ENCODE measurements around the gene GCNT4. TPM values are rescaled to one million over a fixed set of nuclear protein-coding genes. Genes with fewer than 3 reads are reported as not detected.

The GCNT4 gene
- polyA plus RNA-seq, 6 donors from 2014 or later = not detected

- peaks cover 0 to 4% of the 10 kb centered on the region in 2 donors for H3K36me3 Mint-ChIP-seq
- H3K27ac Mint-ChIP-seq = peak overlapping the region in 1 of 6 donors; percentile 16
- ATAC-seq (ENCODE audit: low read depth in 2 of 2) (no peak), DNase-seq (no peak)
- H3K4me3 Mint-ChIP-seq = no peak overlapping the region
- peaks cover 0 to 3% (median 0%) of the 10 kb centered on the region in 7 donors for H3K9me3 Mint-ChIP-seq
- H3K4me1 Mint-ChIP-seq = peaks cover 0 to 6% (median 0%) of the 10 kb centered on the region in 3 donors
- peaks cover 42 to 48% (median 44%) of the 10 kb centered on the region in 3 donors for H3K27me3 Mint-ChIP-seq
Measured at GRCh38 chr5:75046366-75047142, 5.8 kb downstream of the GCNT4 start.

- H3K27me3 Mint-ChIP-seq = peaks cover 31 to 41% (median 38%) of the 10 kb centered on the region in 3 donors
- DNase-seq (no peak), ATAC-seq (ENCODE audit: low read depth in 2 of 2) (no peak)
- H3K4me1 Mint-ChIP-seq = no peaks in the 10 kb centered on the region
- peaks cover 0 to 3% (median 0%) of the 10 kb centered on the region in 7 donors for H3K9me3 Mint-ChIP-seq
- H3K27ac Mint-ChIP-seq = no peak overlapping the region
- no peak overlapping the region for H3K4me3 Mint-ChIP-seq
- no peaks in the 10 kb centered on the region for H3K36me3 Mint-ChIP-seq
Measured at GRCh38 chr5:75045071-75045470, 7.3 kb downstream of the GCNT4 start.

- ATAC-seq (ENCODE audit: low read depth in 2 of 2) = no peak
- Mint-ChIP-seq H3K36me3 (no peaks in the 10 kb centered on the region), H3K27me3 (peaks cover 29 to 38% (median 35%) of the 10 kb centered on the region in 3 donors), H3K4me3 (no peak overlapping the region), H3K9me3 (peaks cover 0 to 3% (median 0%) of the 10 kb centered on the region in 7 donors), H3K4me1 (no peaks in the 10 kb centered on the region), H3K27ac (no peak overlapping the region)
- DNase-seq = no peak
Measured at GRCh38 chr5:75044406-75044805, 8.0 kb downstream of the GCNT4 start.

GRCh38 chr5:75043633-75044264 lies 8.6 kb downstream of the GCNT4 start:
- ATAC-seq (ENCODE audit: low read depth in 2 of 2) (no peak), DNase-seq (no peak)
- Mint-ChIP-seq H3K4me3 (no peak overlapping the region), H3K36me3 (no peaks in the 10 kb centered on the region), H3K9me3 (peaks cover 0 to 3% (median 0%) of the 10 kb centered on the region in 7 donors), H3K27ac (no peak overlapping the region), H3K4me1 (no peaks in the 10 kb centered on the region), H3K27me3 (peaks cover 25 to 43% (median 31%) of the 10 kb centered on the region in 3 donors)

- Mint-ChIP-seq H3K4me1 (no peaks in the 10 kb centered on the region), H3K27ac (no peak overlapping the region), H3K4me3 (no peak overlapping the region), H3K36me3 (no peaks in the 10 kb centered on the region), H3K27me3 (peaks cover 27 to 46% (median 27%) of the 10 kb centered on the region in 3 donors), H3K9me3 (peaks cover 0 to 3% (median 0%) of the 10 kb centered on the region in 7 donors)
- no peak for ATAC-seq (ENCODE audit: low read depth in 2 of 2)
- DNase-seq = no peak
Measured at GRCh38 chr5:75042522-75042921, 9.8 kb downstream of the GCNT4 start.

- H3K9me3 Mint-ChIP-seq = peaks cover 0 to 3% (median 0%) of the 10 kb centered on the region in 7 donors
- no peak overlapping the region for H3K4me3 Mint-ChIP-seq
- ATAC-seq (ENCODE audit: low read depth in 2 of 2) (no peak), DNase-seq (no peak)
- H3K36me3 Mint-ChIP-seq = no peaks in the 10 kb centered on the region
- peaks cover 23 to 41% (median 32%) of the 10 kb centered on the region in 3 donors for H3K27me3 Mint-ChIP-seq
- no peak overlapping the region for H3K27ac Mint-ChIP-seq
- no peaks in the 10 kb centered on the region for H3K4me1 Mint-ChIP-seq
Measured at GRCh38 chr5:75040973-75041372, 11.4 kb downstream of the GCNT4 start.

GRCh38 chr5:75037106-75037505 lies 15.3 kb downstream of the GCNT4 start:
- Mint-ChIP-seq H3K27me3 (peaks cover 14 to 41% (median 21%) of the 10 kb centered on the region in 3 donors), H3K27ac (peak overlapping the region in 1 of 6 donors; percentile 61), H3K9me3 (peaks cover 0 to 5% (median 0%) of the 10 kb centered on the region in 7 donors), H3K36me3 (no peaks in the 10 kb centered on the region), H3K4me3 (no peak overlapping the region), H3K4me1 (peaks cover 0 to 3% (median 0%) of the 10 kb centered on the region in 3 donors)
- ATAC-seq (ENCODE audit: low read depth in 2 of 2) (no peak), DNase-seq (no peak)

- H3K9me3 Mint-ChIP-seq = peaks cover 0 to 6% (median 0%) of the 10 kb centered on the region in 7 donors
- no peak for DNase-seq
- peaks cover 0 to 3% (median 0%) of the 10 kb centered on the region in 3 donors for H3K4me1 Mint-ChIP-seq
- H3K27ac Mint-ChIP-seq = no peak overlapping the region
- ATAC-seq (ENCODE audit: low read depth in 2 of 2) = no peak
- H3K4me3 Mint-ChIP-seq = no peak overlapping the region
- H3K36me3 Mint-ChIP-seq = no peaks in the 10 kb centered on the region
- H3K27me3 Mint-ChIP-seq = peaks cover 5 to 26% (median 14%) of the 10 kb centered on the region in 3 donors
Measured at GRCh38 chr5:75034137-75034739, 18.1 kb downstream of the GCNT4 start.

GRCh38 chr5:75031366-75031765 lies 21.0 kb downstream of the GCNT4 start:
- Mint-ChIP-seq H3K27ac (no peak overlapping the region), H3K4me3 (no peak overlapping the region), H3K27me3 (peaks cover 5 to 18% (median 10%) of the 10 kb centered on the region in 3 donors), H3K4me1 (peaks cover 0 to 3% (median 0%) of the 10 kb centered on the region in 3 donors), H3K36me3 (no peaks in the 10 kb centered on the region), H3K9me3 (peaks cover 0 to 6% (median 0%) of the 10 kb centered on the region in 7 donors)
- ATAC-seq (ENCODE audit: low read depth in 2 of 2) (no peak), DNase-seq (no peak)

- Mint-ChIP-seq H3K4me1 (no peaks in the 10 kb centered on the region), H3K27ac (no peak overlapping the region), H3K9me3 (peaks cover 0 to 6% (median 0%) of the 10 kb centered on the region in 7 donors), H3K27me3 (peaks cover 18 to 20% (median 19%) of the 10 kb centered on the region in 3 donors), H3K36me3 (no peaks in the 10 kb centered on the region), H3K4me3 (no peak overlapping the region)
- DNase-seq = no peak
- no peak for ATAC-seq (ENCODE audit: low read depth in 2 of 2)
Measured at GRCh38 chr5:75028090-75028489, 24.3 kb downstream of the GCNT4 start.

- Mint-ChIP-seq H3K4me3 (no peak overlapping the region), H3K27ac (no peak overlapping the region), H3K36me3 (no peaks in the 10 kb centered on the region), H3K4me1 (no peaks in the 10 kb centered on the region), H3K9me3 (peaks cover 0 to 5% (median 0%) of the 10 kb centered on the region in 7 donors), H3K27me3 (peaks cover 17% of the 10 kb centered on the region in 3 donors)
- DNase-seq = no peak
- no peak for ATAC-seq (ENCODE audit: low read depth in 2 of 2)
Measured at GRCh38 chr5:75023368-75024159, 28.8 kb downstream of the GCNT4 start.

- H3K9me3 Mint-ChIP-seq = peaks cover 0 to 7% (median 0%) of the 10 kb centered on the region in 7 donors
- H3K27me3 Mint-ChIP-seq = peaks cover 16 to 26% (median 17%) of the 10 kb centered on the region in 3 donors
- no peaks in the 10 kb centered on the region for H3K36me3 Mint-ChIP-seq
- ATAC-seq (ENCODE audit: low read depth in 2 of 2) (no peak), DNase-seq (no peak)
- no peaks in the 10 kb centered on the region for H3K4me1 Mint-ChIP-seq
- H3K27ac Mint-ChIP-seq = no peak overlapping the region
- no peak overlapping the region for H3K4me3 Mint-ChIP-seq
Measured at GRCh38 chr5:75021800-75022199, 30.6 kb downstream of the GCNT4 start.

GRCh38 chr5:75021219-75021618 lies 31.1 kb downstream of the GCNT4 start:
- DNase-seq = no peak
- no peak overlapping the region for H3K4me3 Mint-ChIP-seq
- peaks cover 0 to 7% (median 0%) of the 10 kb centered on the region in 7 donors for H3K9me3 Mint-ChIP-seq
- H3K4me1 Mint-ChIP-seq = no peaks in the 10 kb centered on the region
- no peak overlapping the region for H3K27ac Mint-ChIP-seq
- ATAC-seq (ENCODE audit: low read depth in 2 of 2) = no peak
- peaks cover 13 to 26% (median 17%) of the 10 kb centered on the region in 3 donors for H3K27me3 Mint-ChIP-seq
- H3K36me3 Mint-ChIP-seq = no peaks in the 10 kb centered on the region

Measured in naive B cell (primary cell).